PC-3 (cell line): ENCODE measurements around the gene CHST14. TPM values are rescaled to one million over a fixed set of nuclear protein-coding genes. Genes with fewer than 3 reads are reported as not detected.
"Not testable (repeated sequence)": the region's sequence is repeated elsewhere in the genome, so short reads cannot be mapped to it uniquely, and the experiment has no call there.

Source experiments
- ATAC-seq: fragments of 200-7000 bp; cut with Tn5 transposase; 2 replicates; pipeline ENCODE4 v1.9.1; 2020; ENCODE audit warnings: mild to moderate bottlenecking, moderate library complexity
- BruUV-seq: library from RNA; stranded (reverse); fragments of 400-500 nt; replicated peaks from 2 replicates; lab custom pipeline; 2021; lab: Mats Ljungman, UMichigan
- CTCF ChIA-PET: fragments of 300-600 bp; sonication (Branson Sonifier 250); formaldehyde crosslinking; loops from one replicate; lab custom pipeline; 2022; ENCODE audit warnings: antibody characterized with exemption; lab: Charles Lee
- POLR2A ChIA-PET: fragments of 300-600 bp; sonication (Branson Sonifier 250); formaldehyde crosslinking; loops from one replicate; lab custom pipeline; 2022; ENCODE audit warnings: antibody characterized with exemption; ENCODE audit not compliant: unreplicated experiment; lab: Charles Lee
- DNase-seq: peaks from one replicate; pipeline ENCODE4 v3.0.0-alpha.2; 2015
- H2AFZ ChIP-seq: fragments of 300-600 bp; sonication (generic); 2 replicates; pipeline ENCODE4 v1.6.0; 2016; ENCODE audit warnings: antibody characterized with exemption, low read length
- H3F3A ChIP-seq: fragments of 300-600 bp; sonication (generic); one replicate; pipeline ENCODE4 v1.6.0; 2017; ENCODE audit warnings: antibody characterized with exemption, low read length, control low read depth, mild to moderate bottlenecking; ENCODE audit not compliant: unreplicated experiment
- H3K27ac ChIP-seq: fragments of 300-600 bp; sonication (generic); 2 replicates; pipeline ENCODE4 v1.5.1; 2016; ENCODE audit warnings: mild to moderate bottlenecking, low read length
- H3K27me3 ChIP-seq: fragments of 300-600 bp; sonication (generic); 2 replicates; pipeline ENCODE4 v1.6.1; 2016; ENCODE audit warnings: low read length, mixed read lengths
- H3K36me3 ChIP-seq: fragments of 300-600 bp; sonication (generic); 2 replicates; pipeline ENCODE4 v1.6.1; 2016; ENCODE audit warnings: low read depth, mixed run types, low read length, mixed read lengths
- H3K4me1 ChIP-seq: fragments of 300-600 bp; sonication (generic); 2 replicates; pipeline ENCODE4 v1.5.1; 2016; ENCODE audit warnings: low read length; ENCODE audit not compliant: insufficient read depth
- H3K4me2 ChIP-seq: fragments of 300-600 bp; sonication (generic); 2 replicates; pipeline ENCODE4 v1.6.0; 2016; ENCODE audit warnings: low read length
- H3K4me3 ChIP-seq: fragments of 300-600 bp; sonication (generic); 2 replicates; pipeline ENCODE4 v1.5.1; 2016; ENCODE audit warnings: mild to moderate bottlenecking, low read length, mixed read lengths
- H3K79me2 ChIP-seq: fragments of 300-600 bp; sonication (generic); 2 replicates; pipeline ENCODE4 v1.6.1; 2017; ENCODE audit warnings: low read length, mixed read lengths
- H3K9ac ChIP-seq: fragments of 300-600 bp; sonication (generic); 2 replicates; pipeline ENCODE4 v1.6.0; 2016; ENCODE audit warnings: mild to moderate bottlenecking, low read length
- H3K9me2 ChIP-seq: fragments of 300-600 bp; sonication (generic); replicated peaks from 2 replicates; pipeline ENCODE4 v1.6.1; 2016; ENCODE audit warnings: mixed run types, low read length, mixed read lengths
- H3K9me3 ChIP-seq: fragments of 300-600 bp; sonication (generic); 2 replicates; pipeline ENCODE4 v1.6.1; 2016; ENCODE audit warnings: low read length, mixed read lengths
- H4K20me1 ChIP-seq: fragments of 300-600 bp; sonication (generic); 2 replicates; pipeline ENCODE4 v1.6.1; 2016; ENCODE audit warnings: low read length, mixed read lengths
- CTCF ChIP-seq: fragments of 300-600 bp; sonication (generic); conservative IDR thresholded peaks from 2 replicates; pipeline ENCODE4 v1.5.1; 2017; ENCODE audit warnings: antibody characterized with exemption, low read depth, mild to moderate bottlenecking, low read length
- EZH2 ChIP-seq: fragments of 300-600 bp; sonication (generic); IDR thresholded peaks from one replicate; pipeline ENCODE4 v1.6.1; 2017; ENCODE audit warnings: antibody characterized with exemption, mild to moderate bottlenecking, low read length; ENCODE audit not compliant: unreplicated experiment
- EZH2phosphoT487 ChIP-seq: fragments of 300-600 bp; sonication (generic); IDR thresholded peaks from 2 replicates; pipeline ENCODE4 v1.6.1; 2018; ENCODE audit warnings: mild to moderate bottlenecking, antibody characterized with exemption, low read length, borderline replicate concordance
- intact Hi-C: fragments of 100-400 bp; cut with micrococcal nuclease; formaldehyde crosslinking; loops from 2 replicates; pipeline ENCODE4 v1.9.0; 2023
- total RNA-seq: library from RNA; depleted of rRNA; stranded (reverse); fragments of >200 nt; gene quantifications from 2 replicates; pipeline ENCODE4 v1.2.3, GENCODE V29; 2014

The CHST14 gene
- total RNA-seq, 1 experiment from 2014 or later: 13.0 TPM

- ChIA-PET POLR2A (no interaction called here), CTCF (no interaction called here)
- DNase-seq (no peak), ATAC-seq (no peak)
- Histone ChIP-seq H3K27ac (no peak overlapping the region), H3K36me3 (no peaks in the 10 kb centered on the region), H3K79me2 (peaks cover 97% of the 10 kb centered on the region), H2AFZ (no peak overlapping the region), H3K4me3 (no peak overlapping the region), H4K20me1 (peaks cover 22% of the 10 kb centered on the region; the same call in 1 of the 2 replicates), H3K9ac (no peak overlapping the region), H3K4me2 (no peak overlapping the region), H3K27me3 (no peaks in the 10 kb centered on the region), H3F3A (no peaks in the 10 kb centered on the region), H3K4me1 (peaks cover 26% of the 10 kb centered on the region), H3K9me3 (no peaks in the 10 kb centered on the region), H3K9me2 (no peaks in the 10 kb centered on the region)
- intact Hi-C loops: no loop called here
- no TSS peak for BruUV-seq
- no peak for TF ChIP-seq CTCF
- no peak for TF ChIP-seq EZH2
- no peak for TF ChIP-seq EZH2phosphoT487
Observed at GRCh38 chr15:40452296-40453090, 18.3 kb upstream of the CHST14 start.

GRCh38 chr15:40453941-40454340 lies 16.8 kb upstream of the CHST14 start:
- H3K9me2 ChIP-seq, H3K36me3 ChIP-seq, BruUV-seq, H3K9me3 ChIP-seq, H3K27me3 ChIP-seq, H3F3A ChIP-seq, H3K27ac ChIP-seq, ATAC-seq, DNase-seq, intact Hi-C loops, H3K4me3 ChIP-seq, H3K9ac ChIP-seq, POLR2A ChIA-PET, H2AFZ ChIP-seq: not testable (repeated sequence)
- H3K79me2 ChIP-seq: peaks cover 90% of the 10 kb centered on the region
- peaks cover 24% of the 10 kb centered on the region for H3K4me1 ChIP-seq
- 0 out of 2 replicates have a peak overlapping the region, but pooled peaks have one; percentile 75 for H3K4me2 ChIP-seq
- H4K20me1 ChIP-seq: peaks cover 20% of the 10 kb centered on the region; the same call in 1 of the 2 replicates
- CTCF ChIA-PET: interaction anchor here (0.8 kb wide), 1 partner anchor 53 kb away, joined by 3 read pairs; no protein-coding TSS in a partner anchor

- BruUV-seq: no TSS peak
- Histone ChIP-seq H4K20me1 (peaks cover 13% of the 10 kb centered on the region; the same call in 1 of the 2 replicates), H3K4me2 (peak overlapping the region; percentile 75), H2AFZ (peak overlapping the region; percentile 31; the same call in 1 of the 2 replicates), H3K9me3 (no peaks in the 10 kb centered on the region), H3K9ac (peak overlapping the region; percentile 13; the same call in 1 of the 2 replicates), H3K4me3 (peak overlapping the region; percentile 45; the same call in 1 of the 2 replicates), H3K27ac (peak overlapping the region; percentile 61), H3K79me2 (peaks cover 80% of the 10 kb centered on the region), H3K9me2 (no peaks in the 10 kb centered on the region), H3K36me3 (no peaks in the 10 kb centered on the region), H3F3A (no peaks in the 10 kb centered on the region), H3K27me3 (no peaks in the 10 kb centered on the region), H3K4me1 (peaks cover 21% of the 10 kb centered on the region)
- no peak for TF ChIP-seq EZH2phosphoT487
- TF ChIP-seq EZH2: no peak
- no peak for TF ChIP-seq CTCF
- ChIA-PET CTCF (interaction anchor here (0.8 kb wide), 1 partner anchor 52 kb away, joined by 3 read pairs; no protein-coding TSS in a partner anchor), POLR2A (interaction anchor here (0.5 kb wide), 2 partner anchors 12 to 112 kb away, joined by 3 to 4 read pairs; no protein-coding TSS in a partner anchor)
- intact Hi-C loops: no loop called here
- DNase-seq: peak; percentile 67
- ATAC-seq: peak; percentile 64
Observed at GRCh38 chr15:40454904-40455391, 15.8 kb upstream of the CHST14 start.
